Measurements from ENCODE around the gene PTPRM. TPM values are rescaled to one million over a fixed set of nuclear protein-coding genes. Genes with fewer than 3 reads are reported as not detected.

PTPRM gene
- polyA plus RNA-seq, 1 of the 3 experiments (the other 2 are of a cell fraction) = 16.0 TPM

DNA sequence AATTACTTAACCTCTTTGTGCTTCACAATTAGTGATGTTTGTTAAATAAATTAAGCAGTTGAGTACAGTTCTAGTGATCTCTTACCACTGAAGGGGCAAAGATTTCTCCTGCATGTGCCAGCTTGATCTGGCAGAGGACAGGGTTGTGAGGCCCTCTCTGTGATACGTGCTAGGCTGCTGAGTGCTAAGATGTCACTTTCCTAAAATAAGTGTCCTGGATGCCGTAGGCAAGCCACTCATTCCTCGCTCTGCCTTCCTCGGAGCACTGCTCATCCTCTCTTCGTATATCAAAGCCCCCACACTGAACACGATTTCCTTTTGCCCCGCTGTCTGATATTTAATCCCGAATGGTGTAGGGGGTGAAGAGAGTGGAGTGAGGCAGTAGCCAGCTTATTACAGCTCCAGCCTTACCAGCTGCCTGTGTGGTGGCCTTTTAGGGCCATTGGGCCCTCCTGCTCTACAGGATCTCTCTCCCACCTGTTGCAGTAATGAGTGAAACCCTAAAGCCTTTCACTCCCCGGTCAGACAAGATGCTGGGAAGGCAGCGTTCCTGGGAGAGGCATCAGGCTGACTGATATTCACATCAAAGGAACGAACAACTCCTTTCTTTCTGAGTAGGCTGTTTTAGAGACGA, 40.5 kb downstream of the PTPRM start:
- Histone ChIP-seq H3K4me2 (no peak overlapping the region), H3K27ac (ENCODE audit: low read depth in 2 of 2, low read length in 1 of 2) (no peak overlapping the region), H3K4me3 (ENCODE audit: low read depth in 2 of 2, low read length in 1 of 2) (no peak overlapping the region), H3K27me3 (ENCODE audit: insufficient read depth) (no peaks in the 10 kb centered on the region), H3K9ac (no peak overlapping the region), H3K4me1 (ENCODE audit: control insufficient read depth in 1 of 2, insufficient read depth in 2 of 2, low read depth in 1 of 2, low read length in 1 of 2) (peaks cover 0 to 22% of the 10 kb centered on the region in 2 experiments; a peak in 1 of 4 replicates), H4K20me1 (ENCODE audit: insufficient read depth) (no peaks in the 10 kb centered on the region), H3K36me3 (replicated peaks in 1 of 2; ENCODE audit: control insufficient read depth in 1 of 2, insufficient read depth in 2 of 2, low read length in 1 of 2) (no peaks in the 10 kb centered on the region), H3K9me2 (no peaks in the 10 kb centered on the region), H3K9me3 (no peaks in the 10 kb centered on the region), H2AFZ (ENCODE audit: low read depth) (no peak overlapping the region), H3F3A (replicated peaks; ENCODE audit: insufficient read depth) (no peaks in the 10 kb centered on the region), H3K79me2 (ENCODE audit: insufficient read depth) (no peaks in the 10 kb centered on the region)
- DNase-seq = no peak
- TF ChIP-seq, protein P1, sequence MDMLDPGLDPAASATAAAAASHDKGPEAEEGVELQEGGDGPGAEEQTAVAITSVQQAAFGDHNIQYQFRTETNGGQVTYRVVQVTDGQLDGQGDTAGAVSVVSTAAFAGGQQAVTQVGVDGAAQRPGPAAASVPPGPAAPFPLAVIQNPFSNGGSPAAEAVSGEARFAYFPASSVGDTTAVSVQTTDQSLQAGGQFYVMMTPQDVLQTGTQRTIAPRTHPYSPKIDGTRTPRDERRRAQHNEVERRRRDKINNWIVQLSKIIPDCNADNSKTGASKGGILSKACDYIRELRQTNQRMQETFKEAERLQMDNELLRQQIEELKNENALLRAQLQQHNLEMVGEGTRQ (IDR thresholded peaks at IDR 0.05; ENCODE audit: borderline replicate concordance, low read depth, low read length) = no peak
- TF ChIP-seq MEF2A (IDR thresholded peaks at IDR 0.05; ENCODE audit: borderline replicate concordance, low read depth) = no peak
- TF ChIP-seq SMC3 (IDR thresholded peaks at IDR 0.05; ENCODE audit: low read depth, low read length) = no peak
- TF ChIP-seq, protein P2, sequence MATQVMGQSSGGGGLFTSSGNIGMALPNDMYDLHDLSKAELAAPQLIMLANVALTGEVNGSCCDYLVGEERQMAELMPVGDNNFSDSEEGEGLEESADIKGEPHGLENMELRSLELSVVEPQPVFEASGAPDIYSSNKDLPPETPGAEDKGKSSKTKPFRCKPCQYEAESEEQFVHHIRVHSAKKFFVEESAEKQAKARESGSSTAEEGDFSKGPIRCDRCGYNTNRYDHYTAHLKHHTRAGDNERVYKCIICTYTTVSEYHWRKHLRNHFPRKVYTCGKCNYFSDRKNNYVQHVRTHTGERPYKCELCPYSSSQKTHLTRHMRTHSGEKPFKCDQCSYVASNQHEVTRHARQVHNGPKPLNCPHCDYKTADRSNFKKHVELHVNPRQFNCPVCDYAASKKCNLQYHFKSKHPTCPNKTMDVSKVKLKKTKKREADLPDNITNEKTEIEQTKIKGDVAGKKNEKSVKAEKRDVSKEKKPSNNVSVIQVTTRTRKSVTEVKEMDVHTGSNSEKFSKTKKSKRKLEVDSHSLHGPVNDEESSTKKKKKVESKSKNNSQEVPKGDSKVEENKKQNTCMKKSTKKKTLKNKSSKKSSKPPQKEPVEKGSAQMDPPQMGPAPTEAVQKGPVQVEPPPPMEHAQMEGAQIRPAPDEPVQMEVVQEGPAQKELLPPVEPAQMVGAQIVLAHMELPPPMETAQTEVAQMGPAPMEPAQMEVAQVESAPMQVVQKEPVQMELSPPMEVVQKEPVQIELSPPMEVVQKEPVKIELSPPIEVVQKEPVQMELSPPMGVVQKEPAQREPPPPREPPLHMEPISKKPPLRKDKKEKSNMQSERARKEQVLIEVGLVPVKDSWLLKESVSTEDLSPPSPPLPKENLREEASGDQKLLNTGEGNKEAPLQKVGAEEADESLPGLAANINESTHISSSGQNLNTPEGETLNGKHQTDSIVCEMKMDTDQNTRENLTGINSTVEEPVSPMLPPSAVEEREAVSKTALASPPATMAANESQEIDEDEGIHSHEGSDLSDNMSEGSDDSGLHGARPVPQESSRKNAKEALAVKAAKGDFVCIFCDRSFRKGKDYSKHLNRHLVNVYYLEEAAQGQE (IDR thresholded peaks at IDR 0.05; ENCODE audit: low read depth, low read length) = no peak
- no peak for TF ChIP-seq GABPA (IDR thresholded peaks at IDR 0.05; ENCODE audit: low read depth)
- TF ChIP-seq NRF1 (IDR thresholded peaks at IDR 0.05; ENCODE audit: low read depth, low read length) = no peak
- no peak for TF ChIP-seq SIN3A (IDR thresholded peaks at IDR 0.05; ENCODE audit: borderline replicate concordance, low read depth, low read length)
- no peak for TF ChIP-seq FOXM1 (IDR thresholded peaks at IDR 0.05; ENCODE audit: low read depth)
- no peak for TF ChIP-seq GATA2 (CRISPR knock-in tag; IDR thresholded peaks at IDR 0.05)
- TF ChIP-seq YY1 (IDR thresholded peaks at IDR 0.05; ENCODE audit: low read depth) = no peak
- ChIA-PET CTCF (interaction anchor here (1.2 to 1.5 kb wide), 3 partner anchors 13 to 41 kb away, joined by 3 to 5 read pairs (median 4); partner anchors contain the start of gene PTPRM), POLR2A (no interaction called here)
- 55% methylated on average over 12 of the region's 12 CpGs for WGBS (ENCODE audit: low lambda C conversion rate)

DNA sequence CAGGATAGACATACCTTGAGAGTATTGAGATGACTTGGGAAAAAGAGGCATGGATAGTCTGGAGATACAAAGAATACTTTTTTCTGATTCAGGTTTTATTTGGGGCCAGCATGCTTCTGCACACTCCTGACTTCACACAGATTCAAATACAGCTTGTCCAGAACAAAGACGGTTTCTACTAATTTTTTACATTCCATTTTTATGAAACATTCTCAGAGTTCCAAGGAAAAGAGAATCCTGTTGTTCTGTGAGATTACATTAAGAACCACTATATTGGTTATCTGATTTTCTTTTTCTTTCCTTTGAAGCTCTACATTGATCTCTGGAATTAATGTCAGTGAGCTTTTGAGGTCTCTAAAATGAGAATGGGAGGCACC, 41.0 kb downstream of the PTPRM start:
- CTCF ChIA-PET = interaction anchor here (1.2 to 1.5 kb wide), 3 partner anchors 13 to 41 kb away, joined by 3 to 5 read pairs (median 4); partner anchors contain the start of gene PTPRM

More for the DNA sequence above, 41.0 kb downstream of the PTPRM start:
- no peaks in the 10 kb centered on the region for H3K9me3 ChIP-seq
- no peak overlapping the region for H2AFZ ChIP-seq (ENCODE audit: low read depth)
- DNase-seq = no peak
- no peak overlapping the region for H3K4me2 ChIP-seq
- no peak overlapping the region for H3K4me3 ChIP-seq (ENCODE audit: low read depth in 2 of 2, low read length in 1 of 2)
- no peaks in the 10 kb centered on the region for H3K79me2 ChIP-seq (ENCODE audit: insufficient read depth)
- 14% methylated on average over 1 of the region's 1 CpG for WGBS (ENCODE audit: low lambda C conversion rate)
- H3K4me1 ChIP-seq (ENCODE audit: control insufficient read depth in 1 of 2, insufficient read depth in 2 of 2, low read depth in 1 of 2, low read length in 1 of 2) = peaks cover 0 to 22% of the 10 kb centered on the region in 2 experiments; a peak in 1 of 4 replicates
- no peaks in the 10 kb centered on the region for H3K27me3 ChIP-seq (ENCODE audit: insufficient read depth)
- no peaks in the 10 kb centered on the region for H3K36me3 ChIP-seq (replicated peaks in 1 of 2; ENCODE audit: control insufficient read depth in 1 of 2, insufficient read depth in 2 of 2, low read length in 1 of 2)
- POLR2A ChIA-PET = no interaction called here
- no peaks in the 10 kb centered on the region for H3F3A ChIP-seq (replicated peaks; ENCODE audit: insufficient read depth)
- no peaks in the 10 kb centered on the region for H3K9me2 ChIP-seq
- no peak overlapping the region for H3K9ac ChIP-seq
- TF ChIP-seq EZH2phosphoT487 (IDR thresholded peaks at IDR 0.05; ENCODE audit: borderline replicate concordance, low read depth) (no peak), FOXM1 (IDR thresholded peaks at IDR 0.05; ENCODE audit: low read depth) (no peak), GABPA (IDR thresholded peaks at IDR 0.05; ENCODE audit: low read depth) (no peak)
- TF ChIP-seq, protein P3, sequence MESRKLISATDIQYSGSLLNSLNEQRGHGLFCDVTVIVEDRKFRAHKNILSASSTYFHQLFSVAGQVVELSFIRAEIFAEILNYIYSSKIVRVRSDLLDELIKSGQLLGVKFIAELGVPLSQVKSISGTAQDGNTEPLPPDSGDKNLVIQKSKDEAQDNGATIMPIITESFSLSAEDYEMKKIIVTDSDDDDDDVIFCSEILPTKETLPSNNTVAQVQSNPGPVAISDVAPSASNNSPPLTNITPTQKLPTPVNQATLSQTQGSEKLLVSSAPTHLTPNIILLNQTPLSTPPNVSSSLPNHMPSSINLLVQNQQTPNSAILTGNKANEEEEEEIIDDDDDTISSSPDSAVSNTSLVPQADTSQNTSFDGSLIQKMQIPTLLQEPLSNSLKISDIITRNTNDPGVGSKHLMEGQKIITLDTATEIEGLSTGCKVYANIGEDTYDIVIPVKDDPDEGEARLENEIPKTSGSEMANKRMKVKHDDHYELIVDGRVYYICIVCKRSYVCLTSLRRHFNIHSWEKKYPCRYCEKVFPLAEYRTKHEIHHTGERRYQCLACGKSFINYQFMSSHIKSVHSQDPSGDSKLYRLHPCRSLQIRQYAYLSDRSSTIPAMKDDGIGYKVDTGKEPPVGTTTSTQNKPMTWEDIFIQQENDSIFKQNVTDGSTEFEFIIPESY (IDR thresholded peaks at IDR 0.05; ENCODE audit: borderline replicate concordance, low read depth) = no peak
- TF ChIP-seq, protein P2 (IDR thresholded peaks at IDR 0.05; ENCODE audit: low read depth, low read length) = no peak
- H3K27ac ChIP-seq (ENCODE audit: low read depth in 2 of 2, low read length in 1 of 2) = no peak overlapping the region
- H4K20me1 ChIP-seq (ENCODE audit: insufficient read depth) = no peaks in the 10 kb centered on the region
